PFSK-1 (cell line): ENCODE results near the gene RMDN3.

ENCODE experiments used
- POLR2AphosphoS5 ChIP-seq: IDR thresholded peaks from 2 replicates; pipeline ENCODE4 v1.6.1; 2012; ENCODE audit warnings: low read depth, mild to moderate bottlenecking, control low read depth, low read length, moderate library complexity
- REST ChIP-seq, 2 experiments: IDR thresholded peaks; 2 replicates each; pipeline versions ENCODE4 v1.6.1 to v1.8.0; 2011 to 2012; ENCODE audit warnings: low read depth in 2 of 2, low read length in 2 of 2, control low read depth in 1 of 2, inconsistent platforms in 1 of 2, mild to moderate bottlenecking in 1 of 2, moderate library complexity in 1 of 2; ENCODE audit not compliant: insufficient read depth in 1 of 2

GRCh38 chr15:40793216-40793989 lies 38.3 kb upstream of the RMDN3 start:
- no peak for TF ChIP-seq POLR2AphosphoS5
- no peak for TF ChIP-seq REST (IDR thresholded peaks at IDR 0.05; ENCODE audit: insufficient read depth in 1 of 2, low read depth in 2 of 2, low read length in 2 of 2)
